GM23338 (cell line): ENCODE measurements around the gene PCLO. TPM values are rescaled to one million over a fixed set of nuclear protein-coding genes. Genes with fewer than 3 reads are reported as not detected.

Source experiments
- ATAC-seq: fragments of 200-7000 bp; cut with Tn5 transposase; 3 replicates; pipeline ENCODE4 v1.9.1; 2020
- DNase-seq: peaks from one replicate; pipeline ENCODE4 v3.0.0-alpha.2; 2015; ENCODE audit warnings: low spot score
- H2AFZ ChIP-seq: fragments of 200-600 bp; sonication (generic); 2 replicates; pipeline ENCODE4 v1.8.0; 2016; ENCODE audit warnings: antibody characterized with exemption, mild to moderate bottlenecking, moderate library complexity
- H3F3A ChIP-seq: fragments of 200-600 bp; sonication (generic); replicated peaks from 2 replicates; pipeline ENCODE4 v1.8.0; 2017; ENCODE audit warnings: antibody characterized with exemption, mixed run types, low read depth
- H3K27ac ChIP-seq: fragments of 200-600 bp; sonication (generic); 2 replicates; pipeline ENCODE4 v1.6.1; 2016; ENCODE audit warnings: low read depth
- H3K27me3 ChIP-seq: fragments of 200-600 bp; sonication (generic); 2 replicates; pipeline ENCODE4 v1.8.0; 2016; ENCODE audit warnings: mild to moderate bottlenecking, mixed run types, moderate library complexity; ENCODE audit not compliant: insufficient read depth
- H3K36me3 ChIP-seq: fragments of 200-600 bp; sonication (generic); 2 replicates; pipeline ENCODE4 v1.8.0; 2016; ENCODE audit warnings: mild to moderate bottlenecking; ENCODE audit not compliant: insufficient read depth
- H3K4me1 ChIP-seq: fragments of 200-600 bp; sonication (generic); 2 replicates; pipeline ENCODE4 v1.8.0; 2016; ENCODE audit warnings: mild to moderate bottlenecking, moderate library complexity; ENCODE audit not compliant: insufficient read depth
- H3K4me2 ChIP-seq: fragments of 200-600 bp; sonication (generic); 2 replicates; pipeline ENCODE4 v1.7.1; 2017; ENCODE audit warnings: mixed run types
- H3K4me3 ChIP-seq: fragments of 200-600 bp; sonication (generic); 2 replicates; pipeline ENCODE4 v1.6.1; 2016; ENCODE audit warnings: mixed run types
- H3K79me2 ChIP-seq: fragments of 200-600 bp; sonication (generic); replicated peaks from 2 replicates; pipeline ENCODE4 v1.8.0; 2017; ENCODE audit warnings: mild to moderate bottlenecking; ENCODE audit not compliant: insufficient read depth
- H3K9me2 ChIP-seq: fragments of 200-600 bp; sonication (generic); 2 replicates; pipeline ENCODE4 v1.8.0; 2017; ENCODE audit not compliant: insufficient read depth
- H4K20me1 ChIP-seq: fragments of 200-600 bp; sonication (generic); replicated peaks from 2 replicates; pipeline ENCODE4 v1.8.0; 2017; ENCODE audit warnings: mild to moderate bottlenecking; ENCODE audit not compliant: insufficient read depth
- H3K27ac Mint-ChIP-seq: 2 replicates; pipeline ENCODE4 v1.8.0; 2020; ENCODE audit warnings: inconsistent platforms, mild to moderate bottlenecking, moderate library complexity, mixed read lengths
- H3K27me3 Mint-ChIP-seq: 3 replicates; pipeline ENCODE4 v1.8.0; 2022; ENCODE audit warnings: low read depth, mild to moderate bottlenecking, moderate library complexity, mixed read lengths, inconsistent platforms; ENCODE audit not compliant: insufficient read depth, poor library complexity
- H3K36me3 Mint-ChIP-seq: 3 replicates; pipeline ENCODE4 v1.8.0; 2021; ENCODE audit warnings: low read depth, mild to moderate bottlenecking, inconsistent platforms, moderate library complexity, mixed read lengths
- H3K4me1 Mint-ChIP-seq: 3 replicates; pipeline ENCODE4 v1.8.0; 2020; ENCODE audit warnings: mild to moderate bottlenecking, inconsistent platforms, mixed read lengths
- H3K4me3 Mint-ChIP-seq: 3 replicates; pipeline ENCODE4 v1.8.0; 2021; ENCODE audit warnings: moderate library complexity, mild to moderate bottlenecking, inconsistent platforms, mixed read lengths
- H3K9me3 Mint-ChIP-seq: 3 replicates; pipeline ENCODE4 v1.8.0; 2020; ENCODE audit warnings: moderate library complexity, mild to moderate bottlenecking, inconsistent platforms, mixed read lengths
- CREB1 ChIP-seq: fragments of 250-450 bp; sonication (Bioruptor Pico); IDR thresholded peaks from 2 replicates; pipeline ENCODE4 v1.5.0; 2020; ENCODE audit warnings: low read depth, mild to moderate bottlenecking, moderate library complexity
- EZH2 ChIP-seq: fragments of 200-600 bp; sonication (generic); IDR thresholded peaks from one replicate; pipeline ENCODE4 v1.8.0; 2017; ENCODE audit warnings: antibody characterized with exemption, mild to moderate bottlenecking, low read depth; ENCODE audit not compliant: unreplicated experiment
- EZH2phosphoT487 ChIP-seq: fragments of 200-600 bp; sonication (generic); IDR thresholded peaks from one replicate; pipeline ENCODE4 v1.8.1; 2018; ENCODE audit warnings: antibody characterized with exemption; ENCODE audit not compliant: unreplicated experiment
- JUNB ChIP-seq: IDR thresholded peaks from one replicate; pipeline ENCODE4 v1.6.1; 2016; ENCODE audit warnings: antibody characterized with exemption; ENCODE audit not compliant: unreplicated experiment
- NANOG ChIP-seq: IDR thresholded peaks from 2 replicates; pipeline ENCODE4 v1.6.1; 2016; ENCODE audit warnings: antibody characterized with exemption, borderline replicate concordance
- POLR2AphosphoS5 ChIP-seq: IDR thresholded peaks from 2 replicates; pipeline ENCODE4 v1.6.1; 2016; ENCODE audit warnings: antibody characterized with exemption, low read depth
- STAT1 ChIP-seq: IDR thresholded peaks from one replicate; pipeline ENCODE4 v1.6.1; 2016; ENCODE audit warnings: antibody characterized with exemption; ENCODE audit not compliant: unreplicated experiment
- ZNF114 ChIP-seq: fragments of 250-450 bp; sonication (Bioruptor Pico); IDR thresholded peaks from 2 replicates; pipeline ENCODE4 v1.5.0; 2020; ENCODE audit warnings: mild to moderate bottlenecking, moderate library complexity
- ZNF331 ChIP-seq: fragments of 250-450 bp; sonication (Bioruptor Pico); IDR thresholded peaks from 2 replicates; pipeline ENCODE4 v1.5.0; 2020; ENCODE audit warnings: low read depth, mild to moderate bottlenecking, moderate library complexity
- polyA plus RNA-seq: library from polyadenylated mRNA; unstranded; fragments of >200 nt; fragmentation: Nextera tagmentation; extraction: Ambion mirVana; gene quantifications from 2 replicates; pipeline ENCODE4 v1.2.1, GENCODE V29; 2016
- total RNA-seq: library from RNA; depleted of rRNA; stranded (reverse); fragments of >200 nt; shearing (Covaris generic); gene quantifications from 2 replicates; pipeline ENCODE4 v1.2.3, GENCODE V29; 2014
- TF ChIP-seq, protein P1 (sequence below): fragments of 250-450 bp; sonication (Bioruptor Pico); IDR thresholded peaks from 2 replicates; pipeline ENCODE4 v1.5.0; 2020; ENCODE audit warnings: mild to moderate bottlenecking, moderate library complexity
- TF ChIP-seq, protein P2 (sequence below): IDR thresholded peaks from one replicate; pipeline ENCODE4 v1.6.1; 2018; ENCODE audit warnings: antibody characterized with exemption; ENCODE audit not compliant: unreplicated experiment
- TF ChIP-seq, protein P3 (sequence below), 2 experiments: fragments of 200-600 bp in 1 of 2; sonication (generic) in 1 of 2; conservative IDR thresholded peaks; 2 replicates each; pipeline versions ENCODE4 v1.5.1 to v1.6.1; 2016 to 2017; ENCODE audit warnings: antibody characterized with exemption in 2 of 2, low read depth in 2 of 2, mild to moderate bottlenecking in 2 of 2, moderate library complexity in 1 of 2
- TF ChIP-seq, protein P4 (sequence below): IDR thresholded peaks from 2 replicates; pipeline ENCODE4 v1.6.1; 2016; ENCODE audit warnings: antibody characterized with exemption

The PCLO gene
- total and polyA plus RNA-seq, 2 experiments from 2014 or later = 7.4 to 9.1 TPM

- H3F3A ChIP-seq = no peaks in the 10 kb centered on the region
- no peaks in the 10 kb centered on the region for H3K36me3 Mint-ChIP-seq
- no peak overlapping the region for H3K27ac Mint-ChIP-seq
- no peaks in the 10 kb centered on the region for H3K9me2 ChIP-seq
- H3K79me2 ChIP-seq = no peaks in the 10 kb centered on the region
- ATAC-seq = no peak
- H3K4me3 ChIP-seq = no peak overlapping the region
- H3K4me3 Mint-ChIP-seq = no peak overlapping the region
- H3K9me3 Mint-ChIP-seq = no peaks in the 10 kb centered on the region
- H3K4me2 ChIP-seq = no peak overlapping the region
- H3K4me1 Mint-ChIP-seq = peaks cover 7% of the 10 kb centered on the region; the same call in 2 of the 3 replicates
- H2AFZ ChIP-seq = no peak overlapping the region
- peaks cover 2% of the 10 kb centered on the region for H3K27me3 Mint-ChIP-seq
- TF ChIP-seq ZNF114 = no peak
- TF ChIP-seq, protein P1, sequence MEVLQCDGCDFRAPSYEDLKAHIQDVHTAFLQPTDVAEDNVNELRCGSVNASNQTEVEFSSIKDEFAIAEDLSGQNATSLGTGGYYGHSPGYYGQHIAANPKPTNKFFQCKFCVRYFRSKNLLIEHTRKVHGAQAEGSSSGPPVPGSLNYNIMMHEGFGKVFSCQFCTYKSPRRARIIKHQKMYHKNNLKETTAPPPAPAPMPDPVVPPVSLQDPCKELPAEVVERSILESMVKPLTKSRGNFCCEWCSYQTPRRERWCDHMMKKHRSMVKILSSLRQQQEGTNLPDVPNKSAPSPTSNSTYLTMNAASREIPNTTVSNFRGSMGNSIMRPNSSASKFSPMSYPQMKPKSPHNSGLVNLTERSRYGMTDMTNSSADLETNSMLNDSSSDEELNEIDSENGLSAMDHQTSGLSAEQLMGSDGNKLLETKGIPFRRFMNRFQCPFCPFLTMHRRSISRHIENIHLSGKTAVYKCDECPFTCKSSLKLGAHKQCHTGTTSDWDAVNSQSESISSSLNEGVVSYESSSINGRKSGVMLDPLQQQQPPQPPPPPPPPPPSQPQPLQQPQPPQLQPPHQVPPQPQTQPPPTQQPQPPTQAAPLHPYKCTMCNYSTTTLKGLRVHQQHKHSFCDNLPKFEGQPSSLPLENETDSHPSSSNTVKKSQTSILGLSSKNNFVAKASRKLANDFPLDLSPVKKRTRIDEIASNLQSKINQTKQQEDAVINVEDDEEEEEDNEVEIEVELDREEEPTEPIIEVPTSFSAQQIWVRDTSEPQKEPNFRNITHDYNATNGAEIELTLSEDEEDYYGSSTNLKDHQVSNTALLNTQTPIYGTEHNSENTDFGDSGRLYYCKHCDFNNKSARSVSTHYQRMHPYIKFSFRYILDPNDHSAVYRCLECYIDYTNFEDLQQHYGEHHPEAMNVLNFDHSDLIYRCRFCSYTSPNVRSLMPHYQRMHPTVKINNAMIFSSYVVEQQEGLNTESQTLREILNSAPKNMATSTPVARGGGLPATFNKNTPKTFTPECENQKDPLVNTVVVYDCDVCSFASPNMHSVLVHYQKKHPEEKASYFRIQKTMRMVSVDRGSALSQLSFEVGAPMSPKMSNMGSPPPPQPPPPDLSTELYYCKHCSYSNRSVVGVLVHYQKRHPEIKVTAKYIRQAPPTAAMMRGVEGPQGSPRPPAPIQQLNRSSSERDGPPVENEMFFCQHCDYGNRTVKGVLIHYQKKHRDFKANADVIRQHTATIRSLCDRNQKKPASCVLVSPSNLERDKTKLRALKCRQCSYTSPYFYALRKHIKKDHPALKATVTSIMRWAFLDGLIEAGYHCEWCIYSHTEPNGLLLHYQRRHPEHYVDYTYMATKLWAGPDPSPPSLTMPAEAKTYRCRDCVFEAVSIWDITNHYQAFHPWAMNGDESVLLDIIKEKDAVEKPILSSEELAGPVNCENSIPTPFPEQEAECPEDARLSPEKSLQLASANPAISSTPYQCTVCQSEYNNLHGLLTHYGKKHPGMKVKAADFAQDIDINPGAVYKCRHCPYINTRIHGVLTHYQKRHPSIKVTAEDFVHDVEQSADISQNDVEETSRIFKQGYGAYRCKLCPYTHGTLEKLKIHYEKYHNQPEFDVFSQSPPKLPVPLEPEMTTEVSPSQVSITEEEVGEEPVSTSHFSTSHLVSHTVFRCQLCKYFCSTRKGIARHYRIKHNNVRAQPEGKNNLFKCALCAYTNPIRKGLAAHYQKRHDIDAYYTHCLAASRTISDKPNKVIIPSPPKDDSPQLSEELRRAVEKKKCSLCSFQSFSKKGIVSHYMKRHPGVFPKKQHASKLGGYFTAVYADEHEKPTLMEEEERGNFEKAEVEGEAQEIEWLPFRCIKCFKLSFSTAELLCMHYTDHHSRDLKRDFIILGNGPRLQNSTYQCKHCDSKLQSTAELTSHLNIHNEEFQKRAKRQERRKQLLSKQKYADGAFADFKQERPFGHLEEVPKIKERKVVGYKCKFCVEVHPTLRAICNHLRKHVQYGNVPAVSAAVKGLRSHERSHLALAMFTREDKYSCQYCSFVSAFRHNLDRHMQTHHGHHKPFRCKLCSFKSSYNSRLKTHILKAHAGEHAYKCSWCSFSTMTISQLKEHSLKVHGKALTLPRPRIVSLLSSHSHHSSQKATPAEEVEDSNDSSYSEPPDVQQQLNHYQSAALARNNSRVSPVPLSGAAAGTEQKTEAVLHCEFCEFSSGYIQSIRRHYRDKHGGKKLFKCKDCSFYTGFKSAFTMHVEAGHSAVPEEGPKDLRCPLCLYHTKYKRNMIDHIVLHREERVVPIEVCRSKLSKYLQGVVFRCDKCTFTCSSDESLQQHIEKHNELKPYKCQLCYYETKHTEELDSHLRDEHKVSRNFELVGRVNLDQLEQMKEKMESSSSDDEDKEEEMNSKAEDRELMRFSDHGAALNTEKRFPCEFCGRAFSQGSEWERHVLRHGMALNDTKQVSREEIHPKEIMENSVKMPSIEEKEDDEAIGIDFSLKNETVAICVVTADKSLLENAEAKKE (CRISPR knock-in tag) = no peak
- TF ChIP-seq STAT1 = no peak
- no peak for TF ChIP-seq NANOG
- no peak for TF ChIP-seq POLR2AphosphoS5
- TF ChIP-seq JUNB = no peak
- TF ChIP-seq, protein P2, sequence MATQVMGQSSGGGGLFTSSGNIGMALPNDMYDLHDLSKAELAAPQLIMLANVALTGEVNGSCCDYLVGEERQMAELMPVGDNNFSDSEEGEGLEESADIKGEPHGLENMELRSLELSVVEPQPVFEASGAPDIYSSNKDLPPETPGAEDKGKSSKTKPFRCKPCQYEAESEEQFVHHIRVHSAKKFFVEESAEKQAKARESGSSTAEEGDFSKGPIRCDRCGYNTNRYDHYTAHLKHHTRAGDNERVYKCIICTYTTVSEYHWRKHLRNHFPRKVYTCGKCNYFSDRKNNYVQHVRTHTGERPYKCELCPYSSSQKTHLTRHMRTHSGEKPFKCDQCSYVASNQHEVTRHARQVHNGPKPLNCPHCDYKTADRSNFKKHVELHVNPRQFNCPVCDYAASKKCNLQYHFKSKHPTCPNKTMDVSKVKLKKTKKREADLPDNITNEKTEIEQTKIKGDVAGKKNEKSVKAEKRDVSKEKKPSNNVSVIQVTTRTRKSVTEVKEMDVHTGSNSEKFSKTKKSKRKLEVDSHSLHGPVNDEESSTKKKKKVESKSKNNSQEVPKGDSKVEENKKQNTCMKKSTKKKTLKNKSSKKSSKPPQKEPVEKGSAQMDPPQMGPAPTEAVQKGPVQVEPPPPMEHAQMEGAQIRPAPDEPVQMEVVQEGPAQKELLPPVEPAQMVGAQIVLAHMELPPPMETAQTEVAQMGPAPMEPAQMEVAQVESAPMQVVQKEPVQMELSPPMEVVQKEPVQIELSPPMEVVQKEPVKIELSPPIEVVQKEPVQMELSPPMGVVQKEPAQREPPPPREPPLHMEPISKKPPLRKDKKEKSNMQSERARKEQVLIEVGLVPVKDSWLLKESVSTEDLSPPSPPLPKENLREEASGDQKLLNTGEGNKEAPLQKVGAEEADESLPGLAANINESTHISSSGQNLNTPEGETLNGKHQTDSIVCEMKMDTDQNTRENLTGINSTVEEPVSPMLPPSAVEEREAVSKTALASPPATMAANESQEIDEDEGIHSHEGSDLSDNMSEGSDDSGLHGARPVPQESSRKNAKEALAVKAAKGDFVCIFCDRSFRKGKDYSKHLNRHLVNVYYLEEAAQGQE = no peak
- TF ChIP-seq, protein P3, sequence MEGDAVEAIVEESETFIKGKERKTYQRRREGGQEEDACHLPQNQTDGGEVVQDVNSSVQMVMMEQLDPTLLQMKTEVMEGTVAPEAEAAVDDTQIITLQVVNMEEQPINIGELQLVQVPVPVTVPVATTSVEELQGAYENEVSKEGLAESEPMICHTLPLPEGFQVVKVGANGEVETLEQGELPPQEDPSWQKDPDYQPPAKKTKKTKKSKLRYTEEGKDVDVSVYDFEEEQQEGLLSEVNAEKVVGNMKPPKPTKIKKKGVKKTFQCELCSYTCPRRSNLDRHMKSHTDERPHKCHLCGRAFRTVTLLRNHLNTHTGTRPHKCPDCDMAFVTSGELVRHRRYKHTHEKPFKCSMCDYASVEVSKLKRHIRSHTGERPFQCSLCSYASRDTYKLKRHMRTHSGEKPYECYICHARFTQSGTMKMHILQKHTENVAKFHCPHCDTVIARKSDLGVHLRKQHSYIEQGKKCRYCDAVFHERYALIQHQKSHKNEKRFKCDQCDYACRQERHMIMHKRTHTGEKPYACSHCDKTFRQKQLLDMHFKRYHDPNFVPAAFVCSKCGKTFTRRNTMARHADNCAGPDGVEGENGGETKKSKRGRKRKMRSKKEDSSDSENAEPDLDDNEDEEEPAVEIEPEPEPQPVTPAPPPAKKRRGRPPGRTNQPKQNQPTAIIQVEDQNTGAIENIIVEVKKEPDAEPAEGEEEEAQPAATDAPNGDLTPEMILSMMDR (conservative IDR thresholded peaks at IDR 0.05; ENCODE audit: low read depth in 2 of 2) = no peak
- no peak for TF ChIP-seq EZH2phosphoT487
- TF ChIP-seq, protein P4, sequence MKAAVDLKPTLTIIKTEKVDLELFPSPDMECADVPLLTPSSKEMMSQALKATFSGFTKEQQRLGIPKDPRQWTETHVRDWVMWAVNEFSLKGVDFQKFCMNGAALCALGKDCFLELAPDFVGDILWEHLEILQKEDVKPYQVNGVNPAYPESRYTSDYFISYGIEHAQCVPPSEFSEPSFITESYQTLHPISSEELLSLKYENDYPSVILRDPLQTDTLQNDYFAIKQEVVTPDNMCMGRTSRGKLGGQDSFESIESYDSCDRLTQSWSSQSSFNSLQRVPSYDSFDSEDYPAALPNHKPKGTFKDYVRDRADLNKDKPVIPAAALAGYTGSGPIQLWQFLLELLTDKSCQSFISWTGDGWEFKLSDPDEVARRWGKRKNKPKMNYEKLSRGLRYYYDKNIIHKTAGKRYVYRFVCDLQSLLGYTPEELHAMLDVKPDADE = no peak
- no peak for TF ChIP-seq CREB1 (CRISPR knock-in tag)
- no peak for TF ChIP-seq ZNF331 (CRISPR knock-in tag)
- TF ChIP-seq EZH2 = no peak
- H3K4me1 ChIP-seq = no peaks in the 10 kb centered on the region
- H3K36me3 ChIP-seq = no peaks in the 10 kb centered on the region
- no peak for DNase-seq
- H3K27me3 ChIP-seq = no peaks in the 10 kb centered on the region
- no peaks in the 10 kb centered on the region for H4K20me1 ChIP-seq
- H3K27ac ChIP-seq = no peak overlapping the region
Observed at GRCh38 chr7:83015916-83016315, 146.8 kb downstream of the PCLO start.
